A673 (cell line): ENCODE measurements around the gene TTLL11. TPM values are rescaled to one million over a fixed set of nuclear protein-coding genes. Genes with fewer than 3 reads are reported as not detected.

ENCODE experiments used
- BruUV-seq: library from RNA; stranded (reverse); fragments of 400-500 nt; replicated peaks from 2 replicates; lab custom pipeline; 2021; lab: Mats Ljungman, UMichigan
- CTCF ChIA-PET: fragments of 300-600 bp; sonication (Branson Sonifier 250); formaldehyde crosslinking; loops from one replicate; lab custom pipeline; 2022; ENCODE audit warnings: antibody characterized with exemption; lab: Charles Lee
- POLR2A ChIA-PET: fragments of 300-600 bp; sonication (Branson Sonifier 250); formaldehyde crosslinking; loops from one replicate; lab custom pipeline; 2022; ENCODE audit warnings: antibody characterized with exemption; ENCODE audit not compliant: low non-redundant PET; lab: Charles Lee
- DNase-seq: peaks from one replicate; pipeline ENCODE4 v3.0.0-alpha.2; 2015; ENCODE audit warnings: low spot score
- H3K27ac ChIP-seq: fragments of 200-600 bp; sonication (generic); 2 replicates; pipeline ENCODE4 v1.5.1; 2016; ENCODE audit warnings: mixed run types, low read depth, mild to moderate bottlenecking, mixed read lengths, antibody characterized with exemption, low read length; ENCODE audit not compliant: poor library complexity, severe bottlenecking
- H3K27me3 ChIP-seq: fragments of 200-600 bp; sonication (generic); replicated peaks from 2 replicates; pipeline ENCODE4 v1.6.1; 2017; ENCODE audit warnings: mixed run types, low read depth, mild to moderate bottlenecking, mixed read lengths, antibody characterized with exemption, low read length; ENCODE audit not compliant: insufficient read depth, poor library complexity
- H3K36me3 ChIP-seq: fragments of 200-600 bp; sonication (generic); 2 replicates; pipeline ENCODE4 v1.6.1; 2016; ENCODE audit warnings: mixed run types, mild to moderate bottlenecking, mixed read lengths, antibody characterized with exemption, low read length; ENCODE audit not compliant: insufficient read depth, poor library complexity, severe bottlenecking
- H3K4me1 ChIP-seq: fragments of 200-600 bp; sonication (generic); 2 replicates; pipeline ENCODE4 v1.6.1; 2017; ENCODE audit warnings: mixed run types, mild to moderate bottlenecking, mixed read lengths, antibody characterized with exemption, low read length; ENCODE audit not compliant: insufficient read depth, poor library complexity, severe bottlenecking
- H3K4me3 ChIP-seq: fragments of 200-600 bp; sonication (generic); 2 replicates; pipeline ENCODE4 v1.5.1; 2016; ENCODE audit warnings: low read depth, mixed run types, mild to moderate bottlenecking, mixed read lengths, low read length; ENCODE audit not compliant: poor library complexity, severe bottlenecking
- H3K9me3 ChIP-seq: fragments of 200-600 bp; sonication (generic); 2 replicates; pipeline ENCODE4 v1.6.1; 2016; ENCODE audit warnings: mixed run types, low read depth, mild to moderate bottlenecking, mixed read lengths, antibody characterized with exemption, low read length; ENCODE audit not compliant: poor library complexity, severe bottlenecking
- CTCF ChIP-seq: fragments of 300-800, 200-600 bp; sonication (generic); conservative IDR thresholded peaks from 2 replicates; pipeline ENCODE4 v1.5.1; 2017; ENCODE audit warnings: low read depth, mild to moderate bottlenecking, antibody characterized with exemption, low read length, moderate library complexity, mixed read lengths
- EZH2 ChIP-seq: fragments of 200-600 bp; sonication (generic); IDR thresholded peaks from 2 replicates; pipeline ENCODE4 v1.6.1; 2017; ENCODE audit warnings: borderline replicate concordance, low read depth, mild to moderate bottlenecking, mixed read lengths, antibody characterized with exemption, low read length; ENCODE audit not compliant: poor library complexity, severe bottlenecking
- intact Hi-C: fragments of 100-400 bp; cut with micrococcal nuclease; formaldehyde crosslinking; loops from one replicate; pipeline ENCODE4 v1.10.0; 2022; ENCODE audit not compliant: unreplicated experiment
- total RNA-seq: library from RNA; stranded (reverse); gene quantifications from 2 replicates; pipeline ENCODE4 v1.2.3, GENCODE V29; 2021

The TTLL11 gene
- total RNA-seq, 1 experiment from 2014 or later: 3.0 TPM

GRCh38 chr9:122126331-122127261 is 33.5 kb upstream of the TTLL11 start:
- peaks cover 11% of the 10 kb centered on the region for H3K27me3 ChIP-seq
- CTCF ChIA-PET: interaction anchor here (3.4 kb wide), 1 partner anchor 224 kb away, joined by 53 read pairs; no protein-coding TSS in a partner anchor
- POLR2A ChIA-PET: interaction anchor here (0.7 kb wide), 1 partner anchor 227 kb away, joined by 3 read pairs; no protein-coding TSS in a partner anchor
- BruUV-seq: no TSS peak
- H3K4me1 ChIP-seq: peaks cover 11% of the 10 kb centered on the region
- intact Hi-C loops: no loop called here
- peak overlapping the region; percentile 26 for H3K4me3 ChIP-seq
- H3K27ac ChIP-seq: no peak overlapping the region
- no peaks in the 10 kb centered on the region for H3K9me3 ChIP-seq
- H3K36me3 ChIP-seq: no peaks in the 10 kb centered on the region
- TF ChIP-seq EZH2: no peak
- peak; percentile 26; the same call in 1 of the 2 replicates for TF ChIP-seq CTCF
- no peak for DNase-seq

- DNase-seq: no peak
- BruUV-seq: no TSS peak
- POLR2A ChIA-PET: no interaction called here
- Histone ChIP-seq H3K27ac (no peak overlapping the region), H3K4me3 (peak overlapping the region; percentile 26), H3K36me3 (no peaks in the 10 kb centered on the region), H3K27me3 (peaks cover 11% of the 10 kb centered on the region), H3K4me1 (peaks cover 11% of the 10 kb centered on the region), H3K9me3 (no peaks in the 10 kb centered on the region)
- CTCF ChIA-PET: interaction anchor here (1.0 to 5.2 kb wide), 4 partner anchors 27 to 580 kb away, joined by 4 to 53 read pairs (median 23); no protein-coding TSS in a partner anchor
- TF ChIP-seq CTCF (no peak), EZH2 (no peak)
- intact Hi-C loops: loop anchor here (1.0 to 2.0 kb wide), 3 partner anchors 27 to 685 kb away; no protein-coding TSS in a partner anchor
Measured at GRCh38 chr9:122125509-122126330, 32.6 kb upstream of the TTLL11 start.

- intact Hi-C loops: loop anchor here (1.0 to 2.0 kb wide), 3 partner anchors 26 to 685 kb away; no protein-coding TSS in a partner anchor
- no TSS peak for BruUV-seq
- Histone ChIP-seq H3K9me3 (no peaks in the 10 kb centered on the region), H3K36me3 (no peaks in the 10 kb centered on the region), H3K4me1 (peaks cover 11% of the 10 kb centered on the region), H3K4me3 (no peak overlapping the region), H3K27ac (no peak overlapping the region), H3K27me3 (peaks cover 11% of the 10 kb centered on the region)
- ChIA-PET POLR2A (no interaction called here), CTCF (interaction anchor here (0.8 to 5.2 kb wide), 6 partner anchors 26 to 579 kb away, joined by 3 to 53 read pairs (median 4); no protein-coding TSS in a partner anchor)
- DNase-seq: peak; percentile 79
- TF ChIP-seq EZH2: no peak
- TF ChIP-seq CTCF: peak; percentile 92
Measured at GRCh38 chr9:122125158-122125508, 32.0 kb upstream of the TTLL11 start.
